ENCODE measurements around the gene MAB21L3.

The MAB21L3 gene

DNA sequence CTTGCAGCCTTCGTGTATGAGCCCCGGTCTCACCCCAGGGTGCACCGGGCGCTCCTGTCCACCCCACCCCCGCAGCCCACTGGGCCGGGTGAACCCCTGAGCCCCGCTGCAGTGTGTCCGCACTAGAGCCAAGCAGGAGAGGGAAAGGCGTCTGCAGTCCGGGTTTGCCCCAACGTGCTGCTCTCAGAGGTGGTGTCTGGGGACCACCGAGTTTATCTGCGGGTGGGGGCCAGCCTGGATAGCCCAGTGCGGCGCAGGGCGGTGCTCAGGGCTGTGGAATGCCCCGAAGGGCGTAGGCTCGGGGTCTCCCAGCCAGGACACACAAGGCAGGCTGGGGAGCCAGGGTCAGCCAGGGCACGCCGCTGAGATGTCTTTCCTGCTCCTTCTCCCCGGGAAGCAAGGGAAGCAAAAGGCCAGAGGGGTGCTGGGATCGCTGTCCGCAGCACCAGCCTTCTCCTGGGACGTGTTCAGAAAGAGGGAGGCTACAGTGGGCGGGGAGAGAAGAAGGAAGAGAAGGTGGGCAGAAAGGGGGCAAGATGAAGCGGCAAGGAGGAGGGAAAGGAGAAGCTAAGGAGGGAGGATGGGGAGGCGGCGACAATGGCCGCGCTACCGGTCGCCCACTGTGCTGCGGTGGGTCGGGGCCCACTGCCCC, 56.6 kb downstream of the MAB21L3 start:
- DNase-seq, result no peak

DNA sequence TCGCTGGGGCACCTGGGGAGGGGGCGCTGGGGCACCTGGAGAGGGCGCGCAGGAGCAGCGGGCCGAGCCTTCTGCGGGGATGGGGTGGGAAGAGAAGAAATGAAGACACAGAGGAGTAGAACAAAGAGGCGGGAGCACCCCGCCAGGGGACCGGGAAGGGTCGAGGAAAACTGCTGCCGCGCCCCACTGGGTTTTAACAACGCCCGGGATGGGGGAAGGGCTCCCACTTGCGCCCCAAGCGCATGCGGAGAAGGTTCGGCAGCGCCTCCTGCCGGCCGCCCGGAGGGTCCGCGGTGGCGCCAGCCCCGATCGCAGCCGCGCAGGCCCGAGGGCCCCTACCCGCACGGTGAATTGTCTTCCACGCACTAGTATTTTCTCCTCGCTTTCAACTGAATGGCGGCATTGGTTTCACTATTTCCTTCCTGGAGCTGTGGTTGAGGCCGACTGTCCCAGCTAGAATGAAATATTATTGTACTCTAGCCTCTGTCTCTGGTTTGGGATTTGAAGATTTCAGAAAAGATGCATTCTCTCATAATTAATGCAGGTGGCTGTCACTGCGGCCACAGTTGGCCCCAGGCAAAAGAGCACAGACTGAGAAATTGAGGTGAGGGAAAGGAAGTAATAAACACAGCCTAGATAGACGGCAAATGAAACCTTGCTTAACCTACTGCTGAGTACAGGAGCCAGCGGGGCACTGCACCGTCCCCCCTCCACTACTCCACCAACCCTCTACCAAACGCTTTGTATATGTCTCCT, 57.3 kb downstream of the MAB21L3 start:
- no peak for DNase-seq

DNA sequence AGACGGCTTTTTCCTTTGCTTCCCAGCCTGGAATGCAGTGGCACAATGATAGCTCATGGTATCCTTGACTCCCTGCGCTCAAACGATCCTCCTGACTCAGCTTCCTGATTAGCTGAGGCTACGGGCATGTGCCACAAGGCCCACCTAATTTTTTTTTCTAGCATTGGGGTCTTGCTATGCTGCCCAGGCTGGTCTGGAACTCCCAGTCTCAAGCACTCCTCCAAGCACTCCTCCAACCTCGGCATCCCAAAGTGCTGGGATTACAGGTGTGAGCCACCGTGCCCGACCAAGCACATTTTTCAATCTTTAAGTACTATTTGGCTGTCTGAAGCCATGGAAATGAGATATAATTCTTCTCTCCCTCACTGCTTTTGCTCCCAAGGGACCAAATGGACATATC, 58.7 kb downstream of the MAB21L3 start:
- no peak for DNase-seq

DNA sequence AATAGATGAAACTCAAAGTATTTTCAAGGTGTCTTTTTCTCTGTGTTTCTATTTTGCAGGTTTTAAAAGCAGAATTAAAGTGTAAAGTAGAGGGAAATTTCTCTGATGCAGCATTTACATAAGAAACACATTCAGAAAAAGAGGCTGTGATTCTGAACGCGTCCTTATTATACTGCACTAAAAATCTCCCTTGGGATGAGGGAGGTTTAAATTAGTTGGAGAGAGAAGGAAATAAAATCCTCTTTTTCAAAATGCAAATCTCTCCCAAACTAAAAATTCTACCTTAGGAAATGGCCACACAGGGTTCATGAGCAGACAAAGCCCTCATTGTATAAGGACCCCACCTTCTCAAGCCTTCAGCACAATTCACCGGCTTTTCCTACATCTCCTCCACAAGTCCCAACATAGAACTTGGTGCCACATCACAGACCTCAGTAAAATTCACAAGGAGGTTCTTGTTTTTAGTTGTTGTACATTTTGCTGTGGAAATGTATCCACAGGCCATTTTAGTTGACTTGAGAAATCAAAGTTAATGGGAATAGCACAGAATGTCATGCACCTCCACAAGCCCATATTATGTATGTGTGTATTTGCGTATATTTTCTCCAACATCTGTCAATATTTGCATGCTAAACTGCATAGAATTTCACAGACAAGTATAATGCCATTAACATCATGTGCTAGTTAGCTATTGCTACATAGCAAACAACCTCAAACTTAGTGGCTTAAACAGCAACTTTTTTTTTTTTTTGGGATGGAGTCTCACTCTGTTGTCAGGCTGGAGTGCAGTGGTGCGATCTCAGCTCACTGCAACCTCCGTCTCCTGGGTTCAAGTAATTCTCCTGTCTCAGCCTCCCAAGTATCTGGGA, 59.8 kb downstream of the MAB21L3 start:
- no peak for DNase-seq

DNA sequence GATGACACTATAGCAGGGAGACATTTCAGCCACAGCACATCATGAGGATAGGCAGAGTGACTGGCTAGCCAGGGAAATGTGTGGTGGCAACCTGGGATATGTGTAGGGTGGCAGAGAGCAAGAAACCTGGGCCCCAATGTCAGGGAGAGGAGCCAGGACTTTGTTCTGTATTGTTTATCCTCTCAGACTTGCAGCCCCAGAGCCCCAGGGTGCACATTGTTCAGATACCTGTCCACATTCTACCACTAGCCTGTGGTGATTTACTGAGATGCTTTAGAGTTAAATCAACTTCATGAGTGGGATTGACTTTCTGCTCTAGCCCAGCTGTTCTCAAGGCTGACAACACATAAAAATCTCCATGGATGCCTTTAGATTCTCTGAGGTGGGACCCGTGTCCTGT, 61.5 kb downstream of the MAB21L3 start:
- DNase-seq, result no peak

DNA sequence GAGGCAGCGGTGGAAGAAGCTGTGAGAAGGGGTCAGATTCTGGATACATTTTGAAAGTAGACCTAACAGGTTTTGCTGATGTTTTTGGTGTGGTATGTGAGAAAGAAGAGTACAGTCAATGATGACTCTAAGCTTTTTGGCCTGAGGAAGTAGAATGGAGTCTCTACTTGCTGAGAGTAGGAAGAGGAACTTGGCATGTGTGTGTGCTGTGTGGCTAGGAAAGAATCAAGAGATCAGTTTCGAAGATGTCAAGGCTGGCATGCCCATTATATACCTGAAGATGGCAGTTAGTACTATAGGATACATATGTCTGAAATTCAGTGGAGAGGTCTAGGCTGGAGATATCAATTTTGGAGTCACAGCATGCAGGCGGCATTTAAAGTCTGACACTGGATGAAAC, 64.4 kb downstream of the MAB21L3 start:
- no peak for DNase-seq

DNA sequence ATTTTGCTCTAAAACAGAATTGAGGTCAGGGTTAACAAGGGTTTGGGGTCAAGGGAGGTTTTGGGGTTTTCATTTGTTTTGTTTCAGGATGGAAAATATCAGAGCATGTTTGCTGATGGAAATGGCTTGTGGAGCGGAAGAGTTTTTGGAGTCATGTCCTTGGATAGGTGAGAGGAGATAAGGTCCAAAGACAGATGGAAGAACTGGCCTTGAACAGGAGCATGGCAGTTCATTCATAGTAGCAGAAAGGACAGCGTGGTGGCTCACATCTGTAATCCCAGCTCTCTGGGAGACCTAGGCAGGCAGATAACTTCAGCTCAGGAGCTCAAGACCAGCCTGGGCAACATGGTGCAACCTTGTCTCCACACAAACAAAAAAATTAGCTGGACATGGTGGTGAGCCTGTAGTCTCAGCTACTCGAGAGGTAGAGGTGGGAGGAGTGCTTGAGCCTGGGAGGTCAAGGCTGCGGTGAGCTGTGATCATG, 65.1 kb downstream of the MAB21L3 start:
- DNase-seq, result no peak

DNA sequence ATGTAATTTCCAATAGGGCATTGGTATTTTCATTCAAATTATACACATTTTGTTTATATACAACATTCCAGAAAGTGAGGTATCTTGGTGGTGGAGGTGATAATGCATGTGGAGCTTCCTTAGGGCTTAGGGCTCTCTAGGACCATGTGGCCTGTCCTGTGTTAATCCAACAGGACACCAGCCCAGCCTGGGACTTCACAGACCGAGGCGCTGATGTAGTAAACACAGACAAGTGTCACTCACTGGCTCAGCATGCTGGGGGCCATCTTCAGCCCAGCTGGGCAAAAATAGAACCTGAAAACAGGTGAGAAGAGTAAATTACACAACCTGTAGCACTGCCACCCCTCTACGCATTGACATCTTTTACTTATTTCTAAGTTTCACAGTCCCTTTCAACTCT, 66.7 kb downstream of the MAB21L3 start:
- no peak for DNase-seq

DNA sequence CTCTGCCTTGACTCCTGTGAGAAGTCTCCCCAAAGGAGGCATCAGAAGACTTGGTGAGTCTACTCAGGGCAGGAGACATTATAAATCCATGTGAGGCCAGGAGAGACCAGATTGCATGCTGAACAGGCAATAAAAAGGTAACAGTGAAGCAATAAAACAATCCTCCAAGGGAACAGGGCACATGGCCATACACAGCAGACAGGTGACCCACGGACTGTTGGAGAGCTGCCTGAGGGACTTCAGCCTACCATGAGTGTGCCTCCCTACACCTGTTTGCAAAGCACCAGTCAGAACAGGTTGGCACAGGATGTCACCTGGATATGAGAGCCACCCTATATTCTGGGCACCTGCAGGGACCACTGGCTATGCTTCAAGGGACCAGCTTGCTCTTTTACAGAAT, 67.6 kb downstream of the MAB21L3 start:
- DNase-seq, result no peak

DNA sequence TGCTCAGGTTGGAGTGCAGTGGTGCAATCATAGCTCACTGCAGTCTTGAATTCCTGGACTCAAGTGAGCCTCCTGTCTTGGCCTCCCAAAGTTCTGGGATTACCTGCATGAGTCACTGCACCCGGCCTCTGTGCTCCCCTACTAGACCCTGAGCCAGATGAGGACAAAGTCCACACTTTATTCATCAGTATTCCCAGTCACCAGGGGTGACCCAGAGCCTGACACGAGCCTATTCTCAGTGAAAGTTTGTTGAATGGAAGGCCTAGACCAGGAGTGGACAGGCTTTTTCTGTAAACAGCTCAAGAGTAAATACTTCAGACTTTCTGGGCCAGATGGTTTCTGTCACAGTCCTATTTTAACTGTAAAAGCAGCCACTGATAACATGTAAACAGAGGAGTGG, 68.2 kb downstream of the MAB21L3 start:
- no peak for DNase-seq

DNA sequence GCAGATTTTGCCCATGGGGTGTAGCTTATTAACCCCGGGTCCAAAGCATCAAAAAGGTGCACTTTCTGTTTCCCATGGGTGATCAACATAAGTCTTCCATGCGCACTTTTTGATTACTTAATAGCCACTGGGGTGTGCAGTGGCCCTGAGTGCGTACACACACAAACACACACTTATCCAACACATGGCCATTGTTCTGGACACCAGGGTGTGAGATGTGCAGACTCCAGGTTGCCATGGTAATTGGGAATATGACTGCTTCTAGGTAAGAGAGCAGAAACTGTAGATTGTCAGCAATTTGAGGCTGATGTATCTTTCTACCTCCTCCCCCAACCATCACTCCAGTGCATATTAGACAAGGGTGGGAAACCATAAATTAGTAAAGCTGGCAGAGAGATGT, 68.8 kb downstream of the MAB21L3 start:
- DNase-seq, result no peak

DNA sequence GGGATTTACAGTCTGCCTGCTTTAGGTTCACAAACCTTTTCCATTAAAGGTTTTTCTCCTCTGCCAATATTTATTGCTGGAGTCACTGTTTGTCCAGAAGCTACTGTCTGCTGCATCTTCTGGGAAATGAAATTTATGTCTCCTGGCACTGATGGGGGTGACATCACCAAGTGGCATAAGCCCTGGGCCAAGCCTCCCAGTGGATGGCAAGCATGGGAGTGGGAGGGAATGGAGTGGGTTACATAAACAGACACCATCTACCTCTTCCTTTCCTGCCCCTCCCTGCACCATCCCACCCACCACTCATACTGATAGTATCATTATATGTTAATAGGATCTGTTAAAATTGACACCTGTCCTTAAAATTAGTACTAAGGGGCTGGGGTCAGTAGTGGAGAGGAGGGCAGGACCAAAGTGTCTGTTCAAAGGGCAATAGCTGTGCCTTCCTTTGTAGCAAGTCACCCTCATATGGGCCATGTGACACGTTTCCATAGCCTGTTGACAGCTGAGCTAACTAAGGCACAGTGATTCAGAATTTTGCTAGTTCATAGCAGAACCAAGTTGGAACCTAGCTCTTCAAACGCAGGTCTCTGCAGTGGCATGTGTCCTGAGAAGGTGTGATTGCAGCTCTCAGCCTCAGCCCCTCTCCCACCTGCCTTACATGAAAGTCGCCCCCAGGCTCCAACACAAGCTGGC, 71.0 kb downstream of the MAB21L3 start:
- DNase-seq, result no peak

Measured in NCI-H524 treated with DMSO at 0.1 percent for 48 hours (cell line).